ENCODE measurements around the gene PAPOLA.
"Not testable (repeated sequence)": the region's sequence is repeated elsewhere in the genome, so short reads cannot be mapped to it uniquely, and the experiment has no call there.

The PAPOLA gene

DNA sequence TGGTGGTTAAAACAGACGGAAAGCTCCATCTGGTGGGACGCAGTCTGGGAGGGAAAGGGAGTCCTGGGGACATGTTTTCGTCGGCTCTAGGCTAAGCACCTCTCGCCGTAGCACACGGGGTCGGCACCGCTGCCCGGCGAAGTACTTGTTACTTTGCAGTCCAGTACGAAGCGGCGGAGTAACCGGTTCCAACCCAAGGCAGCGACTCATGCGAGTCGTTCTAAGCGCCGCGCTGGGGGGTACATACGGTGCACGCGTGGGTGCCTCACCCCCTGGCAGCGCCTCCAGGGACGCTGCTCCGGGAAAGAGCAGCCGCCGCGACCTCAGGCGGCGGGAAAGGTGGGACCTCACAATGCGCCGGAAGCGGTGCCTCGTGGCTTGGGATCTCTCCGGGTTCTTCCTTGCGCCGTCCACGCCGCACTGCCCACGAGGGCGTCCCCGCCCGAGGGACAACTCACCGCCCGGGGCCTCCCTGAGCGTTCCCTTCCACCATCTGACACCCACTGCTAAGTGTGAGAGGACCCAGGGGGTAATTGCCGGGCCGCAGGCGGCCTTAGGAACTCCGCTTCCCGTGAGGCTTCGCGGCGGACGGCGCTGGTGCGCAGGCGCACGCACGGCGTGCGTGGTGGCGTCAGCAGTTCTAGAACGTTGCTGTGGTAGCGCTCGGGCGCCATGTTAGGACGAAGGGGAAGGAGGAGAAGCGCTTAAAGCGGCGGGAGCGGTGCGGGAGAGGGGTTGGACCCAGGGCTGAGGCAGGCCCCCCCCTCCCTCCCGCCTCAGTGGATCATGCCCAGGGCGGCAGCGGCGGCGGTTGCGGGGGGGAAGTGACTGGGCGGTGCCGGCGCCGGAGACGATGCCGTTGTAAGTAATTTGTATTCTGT lies at the start of gene PAPOLA:
TSS of gene PAPOLA (plus strand) at position 643 of the 881 bp plus-strand sequence. CDS start at position 854, 211 bp downstream.
- peak; percentile 95 for DNase-seq (ENCODE audit: low spot score)

- no peak for DNase-seq (ENCODE audit: low spot score)
Measured at GRCh38 chr14:96452684-96453083, 49.5 kb upstream of the PAPOLA start.

DNA sequence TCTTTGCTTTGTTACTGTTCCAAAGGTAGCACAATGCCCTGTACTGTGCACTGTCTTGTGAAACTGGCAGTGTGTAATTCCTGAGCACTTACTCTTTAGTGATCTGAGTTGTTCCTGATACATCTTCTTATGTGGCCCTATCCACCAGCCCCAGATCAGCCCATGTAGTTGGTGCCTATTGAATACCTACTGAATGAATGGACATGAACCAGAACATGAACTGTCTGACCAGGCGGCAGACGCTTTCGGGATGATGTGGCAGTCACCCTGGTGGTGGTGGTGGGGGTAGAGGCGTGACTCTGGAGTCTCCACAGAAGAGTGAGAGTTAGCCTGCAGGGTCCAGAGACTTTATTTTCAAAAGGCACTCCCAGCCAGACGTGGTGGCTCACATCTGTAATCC lies 46.6 kb upstream of the PAPOLA start:
- no peak for DNase-seq (ENCODE audit: low spot score)

DNA sequence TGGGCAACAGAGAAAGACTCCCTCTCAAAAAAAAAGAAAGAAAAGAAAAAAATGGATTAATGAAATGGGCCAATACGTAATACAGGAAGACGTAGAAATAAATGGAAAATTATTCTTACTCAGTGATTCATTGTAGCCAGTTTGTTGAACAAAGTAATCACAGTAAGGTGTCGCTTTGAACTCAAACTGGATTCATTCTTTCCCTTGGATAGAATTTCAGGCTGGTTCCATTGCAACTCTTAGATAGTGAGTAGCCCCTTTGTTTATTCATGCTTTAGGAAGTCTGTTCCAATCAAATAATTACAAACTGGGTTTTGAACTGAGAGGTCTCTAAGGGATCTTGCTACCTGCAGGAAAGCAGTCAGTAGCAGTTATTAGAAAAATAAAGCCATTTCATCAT lies 42.3 kb upstream of the PAPOLA start:
- no peak for DNase-seq (ENCODE audit: low spot score)

DNA sequence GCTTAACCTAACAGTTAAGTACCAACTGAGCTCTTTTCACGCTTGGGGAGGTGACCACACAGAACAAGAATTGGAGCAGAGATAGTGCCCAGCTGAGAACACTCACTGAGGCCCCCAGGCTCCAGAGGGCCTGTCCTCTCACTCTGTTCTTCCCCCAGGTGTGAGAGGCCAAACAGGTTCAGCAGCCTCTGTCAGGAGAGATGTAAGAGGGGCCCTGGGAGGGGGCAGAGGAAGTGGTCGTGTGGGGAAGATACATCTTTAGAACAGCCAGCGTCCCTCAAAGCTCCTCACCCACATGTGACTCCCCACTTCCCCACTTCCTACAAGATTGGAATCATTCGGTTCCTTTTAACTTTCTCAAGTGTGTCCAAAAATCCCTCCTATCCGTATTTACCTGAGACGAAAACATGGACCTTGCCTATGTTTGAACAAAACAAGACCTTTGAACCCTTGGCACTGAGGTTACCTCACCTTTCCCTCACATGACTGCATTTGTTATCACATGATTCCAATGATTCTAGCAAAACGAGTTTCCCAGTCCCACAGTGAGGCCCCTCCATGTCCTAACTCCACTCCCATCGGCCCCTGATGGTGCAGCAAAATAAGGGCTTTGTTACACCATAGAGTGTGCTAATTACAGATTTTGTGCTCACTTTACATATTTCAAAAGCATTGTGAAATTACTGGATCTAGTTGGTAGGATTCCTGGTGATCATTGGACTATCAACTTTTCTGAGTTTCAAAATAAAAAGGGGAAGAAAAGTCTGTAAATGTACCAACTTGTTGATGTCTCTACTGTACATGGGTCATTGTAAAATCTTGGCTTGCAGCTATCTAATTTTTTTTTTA lies 40.0 kb upstream of the PAPOLA start:
- DNase-seq (ENCODE audit: low spot score): no peak

GRCh38 chr14:96464136-96464535 lies 38.0 kb upstream of the PAPOLA start:
- no peak for DNase-seq (ENCODE audit: low spot score)

DNA sequence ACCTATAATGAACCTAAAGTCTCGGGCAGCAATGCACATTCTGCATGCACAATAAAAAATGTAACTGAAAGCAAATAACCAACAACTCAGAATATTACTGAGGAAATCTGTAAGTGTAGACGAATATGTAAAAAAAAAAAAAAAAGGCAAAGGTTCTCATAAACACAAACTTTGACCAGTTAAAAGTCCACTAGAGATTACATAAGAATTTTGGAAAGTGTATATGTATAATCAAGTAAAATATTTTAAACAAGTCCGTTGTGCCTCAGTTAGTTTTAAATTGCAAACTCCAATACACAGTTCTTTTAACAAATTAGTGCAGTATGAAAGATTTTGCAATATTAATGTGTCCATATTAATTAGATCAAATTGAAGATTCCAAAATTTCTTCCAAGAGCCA lies 35.3 kb upstream of the PAPOLA start:
- DNase-seq (ENCODE audit: low spot score): no peak

DNA sequence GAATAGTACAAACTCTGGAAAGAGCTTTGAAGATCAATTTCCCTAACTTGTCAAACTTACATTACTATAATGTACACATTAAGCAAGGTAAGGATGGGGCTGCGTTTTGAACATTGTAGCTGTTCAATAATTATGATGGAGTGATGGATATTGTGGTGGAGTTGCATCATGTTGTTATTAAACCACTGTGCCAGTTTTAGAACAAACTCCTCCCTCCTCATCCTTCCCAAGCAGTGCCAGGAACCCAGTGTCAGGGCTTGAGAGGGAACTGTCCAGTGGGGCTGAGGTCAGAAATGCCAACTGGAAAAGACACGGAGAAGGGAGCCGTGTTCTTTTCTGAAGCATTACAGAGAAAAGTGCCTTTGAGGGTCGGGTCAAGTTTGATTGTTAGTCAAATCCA lies 31.9 kb upstream of the PAPOLA start:
- no peak for DNase-seq (ENCODE audit: low spot score)

GRCh38 chr14:96470967-96471366 lies 31.2 kb upstream of the PAPOLA start:
- not testable (repeated sequence) for DNase-seq (ENCODE audit: low spot score)

DNA sequence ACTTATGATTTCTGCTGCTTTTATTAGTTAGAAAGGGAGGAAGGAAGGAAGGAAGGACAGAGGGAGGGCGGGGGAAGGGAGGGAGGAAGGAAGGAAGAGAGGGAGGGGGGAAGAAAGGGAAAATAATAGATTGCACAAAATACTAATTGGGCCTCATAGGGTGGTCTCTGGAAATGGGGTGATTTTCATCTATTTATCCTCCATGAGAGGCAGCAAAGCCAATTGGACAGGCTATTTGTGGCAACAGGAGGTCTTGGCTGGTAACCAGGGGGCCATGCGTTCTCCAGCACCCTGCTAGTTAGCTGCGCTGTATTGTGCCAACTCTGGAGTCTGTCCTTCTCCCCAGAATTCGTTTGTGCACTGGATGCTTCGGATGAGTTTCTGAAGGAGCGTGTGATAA lies 24.1 kb upstream of the PAPOLA start:
- DNase-seq (ENCODE audit: low spot score): no peak

DNA sequence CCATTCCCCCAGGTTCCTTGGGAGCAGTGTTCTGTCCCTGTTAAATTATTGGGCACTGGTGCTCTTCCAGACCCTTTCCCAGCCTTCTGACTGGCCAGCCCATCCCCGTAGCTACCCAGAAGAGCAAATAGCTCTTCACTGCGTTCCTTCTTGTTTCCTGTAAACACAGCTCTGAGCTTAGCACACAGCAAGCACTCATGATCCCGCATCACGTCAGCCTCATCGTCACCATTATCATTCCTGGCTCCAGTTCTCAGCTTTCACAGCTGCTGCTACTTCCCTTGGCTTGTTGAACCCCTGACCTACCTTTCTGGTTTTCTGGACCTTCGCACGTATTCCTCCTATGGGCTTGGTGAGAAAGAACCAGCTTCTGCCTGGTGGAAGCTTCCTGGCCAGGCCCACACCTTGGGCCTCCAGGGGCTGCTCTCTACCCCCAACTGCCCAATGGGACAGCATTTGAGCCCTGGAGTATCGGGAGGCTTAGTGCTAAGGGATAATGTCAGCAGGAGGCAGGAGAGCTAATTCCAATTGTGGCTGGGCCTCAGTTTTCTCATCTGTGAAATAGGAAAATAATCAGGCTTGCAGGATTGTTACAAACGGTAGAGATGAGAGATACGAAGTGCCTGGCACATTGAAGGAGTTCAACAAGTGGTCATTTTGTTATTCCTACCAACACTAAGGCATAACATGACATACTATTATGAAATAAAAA lies 22.6 kb upstream of the PAPOLA start:
- DNase-seq (ENCODE audit: low spot score): no peak

DNA sequence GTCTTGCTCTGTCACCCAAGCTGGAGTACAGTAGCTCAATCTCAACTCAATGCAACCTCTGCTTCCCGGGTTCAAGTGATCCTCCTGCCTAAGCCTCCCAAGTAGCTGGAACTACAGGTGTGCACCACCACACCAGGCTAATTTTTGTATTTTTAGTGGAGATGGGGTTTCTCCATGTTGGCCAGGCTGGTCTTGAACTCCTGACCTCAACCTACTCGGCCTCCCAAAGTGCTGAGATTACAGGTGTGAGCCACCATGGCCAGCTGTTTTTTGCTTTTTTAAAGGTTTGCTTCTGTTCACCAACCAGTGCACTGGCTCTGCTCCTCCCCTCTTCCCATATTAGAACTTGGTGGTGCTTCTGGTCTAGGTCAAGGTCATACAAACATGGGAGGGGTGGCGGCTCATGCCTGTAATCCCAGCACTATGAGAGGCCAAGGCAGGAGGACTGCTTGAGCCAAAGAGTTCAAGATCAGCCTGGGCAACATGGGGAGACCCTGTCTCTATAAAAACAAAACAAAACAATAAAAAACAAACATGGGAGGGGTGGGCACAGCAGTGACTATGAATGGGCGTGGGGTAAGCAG lies 20.4 kb upstream of the PAPOLA start:
- no peak for DNase-seq (ENCODE audit: low spot score)

- no peak for DNase-seq (ENCODE audit: low spot score)
Measured at GRCh38 chr14:96482986-96483385, 19.2 kb upstream of the PAPOLA start.

GRCh38 chr14:96484399-96484798 lies 17.8 kb upstream of the PAPOLA start:
- DNase-seq (ENCODE audit: low spot score): no peak

DNA sequence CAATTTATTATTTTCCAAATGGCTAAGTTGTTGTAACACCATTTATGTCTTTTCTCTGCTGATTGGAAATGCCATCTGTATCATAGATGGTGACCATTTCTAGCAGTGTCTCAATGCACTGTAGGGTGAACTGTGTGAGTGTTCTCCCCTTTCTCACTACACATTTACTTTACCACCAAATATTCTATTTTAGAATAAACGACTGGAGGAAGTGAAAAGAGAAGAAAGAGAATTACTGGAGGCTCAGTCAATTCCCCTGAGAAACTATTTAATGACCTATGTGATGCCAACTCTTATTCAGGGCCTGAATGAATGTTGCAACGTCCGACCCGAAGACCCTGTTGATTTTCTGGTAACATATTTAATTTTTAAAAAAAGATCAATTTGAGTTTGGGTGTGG lies 15.5 kb upstream of the PAPOLA start:
- no peak for DNase-seq (ENCODE audit: low spot score)

- no peak for DNase-seq (ENCODE audit: low spot score)
Measured at GRCh38 chr14:96489327-96489726, 12.9 kb upstream of the PAPOLA start.

DNA sequence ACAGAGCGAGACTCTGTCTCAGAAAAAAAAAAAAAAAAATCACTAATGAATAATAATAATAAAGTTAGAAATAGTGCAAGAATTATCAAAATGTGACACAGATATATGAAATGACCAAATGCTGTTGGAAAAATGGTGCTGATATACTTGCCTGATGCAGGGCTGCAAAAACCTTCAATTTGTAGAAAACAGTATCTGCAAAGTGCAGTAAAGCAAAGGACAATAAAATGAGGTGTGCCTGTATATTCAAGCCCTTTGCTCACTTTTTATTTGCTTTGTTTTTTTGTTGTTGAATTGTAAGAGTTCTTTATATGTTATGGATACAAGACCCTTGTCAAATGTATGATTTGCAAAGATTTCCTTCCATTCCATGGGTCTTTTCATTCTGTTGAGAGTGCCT lies 9.0 kb upstream of the PAPOLA start:
- no peak for DNase-seq (ENCODE audit: low spot score)

DNA sequence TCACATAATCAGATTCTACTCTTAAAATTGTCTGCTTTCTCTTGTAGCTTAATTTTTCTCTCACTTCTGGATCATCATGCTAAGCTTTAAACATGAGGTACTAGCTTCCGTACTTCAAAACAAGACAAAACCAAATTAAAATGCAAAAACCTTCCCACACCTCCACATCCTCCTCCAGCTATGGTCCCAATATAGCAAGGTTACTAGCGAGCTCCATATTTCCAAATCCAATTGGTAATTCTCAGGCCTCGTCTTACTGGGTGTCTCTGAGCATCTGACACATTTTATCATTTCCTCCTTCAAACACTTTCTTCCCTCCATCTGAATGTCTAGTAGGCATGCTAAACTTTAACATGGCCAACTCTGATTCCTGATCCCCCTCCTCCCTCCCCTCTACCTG lies 7.9 kb upstream of the PAPOLA start:
- DNase-seq (ENCODE audit: low spot score): no peak

DNA sequence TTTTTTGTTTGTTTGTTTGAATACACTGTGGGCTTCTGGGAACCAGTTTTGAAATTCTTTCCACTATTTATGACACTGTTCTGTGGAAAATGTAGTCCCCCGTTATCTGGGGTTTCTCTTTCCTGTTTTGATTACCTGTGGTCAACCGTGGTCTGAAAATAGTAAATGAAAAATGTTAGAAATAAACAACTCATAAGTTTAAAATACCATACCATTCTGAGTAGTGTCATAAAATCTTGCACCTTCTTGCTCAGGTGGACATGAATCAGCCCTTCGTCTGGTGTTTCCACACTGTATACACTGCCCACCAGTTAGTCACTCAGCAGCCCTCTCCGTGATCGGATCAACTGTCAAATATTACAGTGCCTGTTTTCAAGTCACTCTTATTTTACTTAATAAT lies 5.1 kb upstream of the PAPOLA start:
- no peak for DNase-seq (ENCODE audit: low spot score)

GRCh38 chr14:96497586-96497985 lies 4.6 kb upstream of the PAPOLA start:
- DNase-seq (ENCODE audit: low spot score): no peak

GRCh38 chr14:96501217-96501739 lies 904 bp upstream of the PAPOLA start:
- DNase-seq (ENCODE audit: low spot score): peak; percentile 9
